GM19043 (cell line): ENCODE measurements around the gene PTPRN2.

Source experiments
- ATAC-seq: cut with Tn5 transposase; IDR thresholded peaks from one replicate; pipeline ENCODE4 v1.9.1; 2021; ENCODE audit warnings: low read depth; ENCODE audit not compliant: unreplicated experiment

Gene PTPRN2

DNA sequence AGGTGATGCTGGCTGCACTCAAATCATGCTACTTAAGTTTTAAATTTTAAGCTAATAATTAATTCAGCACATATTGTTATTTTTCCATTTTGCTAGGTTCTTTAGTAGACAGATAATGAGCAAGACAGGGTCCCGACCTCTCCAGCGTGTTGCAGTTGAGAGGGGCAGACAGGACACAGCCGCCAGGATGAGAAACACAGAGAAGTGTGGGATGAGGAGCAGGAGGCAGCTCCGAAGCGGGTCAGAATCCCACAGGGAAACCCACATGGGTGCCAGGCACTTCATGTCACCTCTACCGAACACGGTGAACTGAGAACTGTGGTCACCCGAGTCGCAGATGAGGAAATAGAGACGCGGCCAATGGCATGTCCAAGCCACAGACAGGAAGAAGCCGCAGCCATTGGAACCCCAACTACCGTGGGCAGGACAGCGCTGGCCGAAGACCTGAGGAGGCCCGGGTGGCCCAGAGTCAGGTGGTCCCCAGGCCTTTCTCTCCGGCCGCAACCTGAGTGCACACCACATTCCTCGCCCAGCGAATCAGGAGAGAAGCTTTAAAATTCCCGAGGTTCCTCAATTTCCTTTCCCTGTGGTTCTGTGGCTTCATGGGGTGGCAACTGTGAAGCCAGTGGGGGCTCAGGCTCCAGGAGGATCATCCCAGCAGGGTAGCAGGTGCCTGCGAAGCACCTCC is 1037.9 kb downstream of the PTPRN2 start:
- ATAC-seq: no peak

DNA sequence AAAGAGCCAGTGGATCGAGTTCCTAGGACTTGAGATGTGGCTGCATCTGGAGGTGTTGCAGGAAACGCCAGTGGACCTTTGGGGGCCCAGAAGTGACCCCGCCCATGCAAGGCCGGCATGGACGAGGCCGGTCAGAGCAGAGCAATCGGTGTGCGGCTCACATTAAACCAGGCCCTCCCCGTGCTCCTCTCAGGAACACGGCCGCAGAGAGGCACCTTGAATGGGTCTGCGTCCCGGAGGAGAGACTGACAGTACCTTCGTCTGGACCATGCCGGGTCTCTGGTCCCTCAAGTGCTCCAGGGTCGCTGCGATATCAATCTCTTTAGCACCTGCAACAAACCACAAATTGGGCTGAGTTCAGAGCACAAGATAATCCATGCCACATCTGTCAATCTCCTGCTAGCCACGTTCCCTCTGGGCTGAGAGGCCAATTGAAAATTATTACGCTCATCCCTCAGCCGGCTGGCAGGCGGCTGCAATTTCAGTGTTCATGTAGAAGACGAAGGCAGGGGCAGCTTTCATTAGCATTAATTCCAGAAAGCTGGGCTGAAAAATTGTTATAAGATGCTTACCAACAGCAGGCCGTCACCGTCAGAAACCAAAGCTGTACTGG is 1038.8 kb downstream of the PTPRN2 start:
- no peak for ATAC-seq

DNA sequence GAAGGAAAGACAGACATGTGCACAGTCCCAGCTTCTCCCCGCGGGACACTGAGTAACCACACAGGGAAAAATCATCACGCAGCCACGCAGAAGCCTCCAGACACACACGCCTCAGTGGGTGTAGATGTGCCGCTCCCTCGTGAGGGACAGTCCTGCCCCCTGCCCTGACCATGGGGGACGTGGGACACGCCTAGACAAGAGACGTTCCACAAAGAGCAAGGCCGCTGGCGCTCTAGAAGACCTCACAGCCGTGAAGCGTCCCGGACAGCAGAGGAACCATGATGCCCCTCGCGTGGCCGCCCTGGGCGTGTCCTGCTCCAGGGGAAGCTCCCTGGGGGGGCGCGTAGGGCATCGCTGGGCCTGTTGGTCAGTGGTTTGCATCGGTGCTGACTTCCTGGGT is 1040.0 kb downstream of the PTPRN2 start:
- ATAC-seq: no peak

DNA sequence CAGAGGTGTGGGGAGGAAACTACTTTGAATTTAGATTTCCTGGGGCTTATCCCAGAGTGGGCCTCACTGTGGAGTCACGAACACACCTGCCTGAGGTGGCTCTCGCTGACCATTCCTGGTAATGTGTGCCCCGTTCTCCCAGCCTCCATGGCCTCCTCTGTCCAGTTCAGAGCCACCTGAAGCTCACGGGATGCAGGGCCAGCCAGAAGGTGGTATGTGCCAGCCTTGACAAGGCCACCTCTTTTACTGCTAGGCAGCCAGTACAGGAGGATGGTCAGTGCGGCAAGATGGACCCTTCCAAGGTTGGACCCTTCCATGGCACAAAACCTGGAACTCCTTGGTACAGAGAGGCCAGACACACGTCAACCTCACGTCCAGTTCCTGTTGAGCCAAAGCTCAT is 1040.5 kb downstream of the PTPRN2 start:
- ATAC-seq: no peak

DNA sequence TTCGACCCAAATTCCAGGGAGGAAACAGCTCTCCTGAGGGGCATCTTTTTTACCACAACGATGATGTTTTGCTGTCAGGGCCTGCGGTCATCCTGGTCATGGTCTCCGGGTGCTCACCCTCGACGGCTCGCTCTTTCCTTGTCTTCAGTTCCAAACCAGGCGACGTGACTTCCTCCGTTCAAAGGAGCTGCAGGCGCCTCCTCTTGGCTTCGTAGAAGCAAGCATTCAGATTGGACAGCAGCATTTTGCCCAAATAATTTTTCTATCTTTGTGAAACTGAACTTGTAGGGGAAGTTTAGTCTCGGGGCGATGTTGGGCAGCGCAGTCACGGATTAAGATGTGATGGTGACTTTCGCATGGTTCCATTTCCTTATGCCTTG is 1042.0 kb downstream of the PTPRN2 start:
- ATAC-seq: no peak

DNA sequence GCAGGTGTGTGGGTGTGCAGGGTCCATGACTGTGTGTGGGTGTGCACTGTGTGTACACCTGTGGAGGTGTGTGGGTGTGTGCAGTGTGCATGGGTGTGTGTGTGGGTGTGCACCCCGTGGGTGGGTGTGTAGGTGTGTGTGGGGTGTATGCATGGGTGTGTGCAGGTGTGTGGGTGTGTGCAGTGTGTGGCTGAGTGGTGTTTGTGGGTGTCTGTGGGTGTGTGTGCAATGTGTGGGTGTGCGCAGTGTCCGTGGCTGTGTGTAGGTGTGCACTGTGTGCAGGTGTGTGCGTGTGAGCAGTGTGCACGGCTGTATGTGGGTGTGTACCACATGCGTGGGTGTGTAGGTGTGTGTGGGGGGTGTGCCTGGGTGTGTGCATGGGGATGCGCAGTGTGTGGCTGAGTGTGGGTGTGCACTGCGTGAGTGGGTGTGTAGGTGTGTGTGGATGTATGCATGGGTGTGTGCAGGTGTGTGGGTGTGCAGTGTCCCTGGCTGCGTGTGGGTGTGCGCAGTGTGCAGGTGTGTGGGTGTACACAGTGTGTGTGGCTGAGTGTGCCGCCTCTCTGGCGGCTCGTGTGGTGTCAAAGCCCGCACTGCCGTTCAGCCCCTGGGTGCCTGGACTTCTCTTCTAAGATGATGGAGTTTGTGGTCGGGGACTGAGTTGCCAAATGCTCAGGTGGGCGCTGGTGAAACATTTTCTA is 1042.5 kb downstream of the PTPRN2 start:
- ATAC-seq: no peak

DNA sequence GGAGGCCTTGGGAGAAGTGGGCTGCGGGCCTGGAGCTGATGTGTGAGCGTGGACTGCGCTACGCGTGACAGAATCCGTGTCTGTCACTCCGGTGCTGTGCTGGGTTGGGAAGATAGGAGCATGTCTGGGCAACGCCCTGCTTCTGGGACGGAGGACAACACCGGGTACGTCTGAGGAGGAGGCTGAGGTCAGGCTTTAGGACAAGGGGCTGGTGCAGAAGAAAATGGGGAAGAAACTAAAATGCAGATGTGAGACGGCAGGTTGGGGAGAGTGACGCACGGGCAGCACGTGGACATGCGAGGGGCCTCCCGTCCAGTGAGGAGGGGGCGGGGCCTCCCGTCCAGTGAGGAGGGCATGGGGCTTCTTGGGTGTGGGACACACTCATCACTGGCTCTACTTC is 1043.4 kb downstream of the PTPRN2 start:
- ATAC-seq: no peak

DNA sequence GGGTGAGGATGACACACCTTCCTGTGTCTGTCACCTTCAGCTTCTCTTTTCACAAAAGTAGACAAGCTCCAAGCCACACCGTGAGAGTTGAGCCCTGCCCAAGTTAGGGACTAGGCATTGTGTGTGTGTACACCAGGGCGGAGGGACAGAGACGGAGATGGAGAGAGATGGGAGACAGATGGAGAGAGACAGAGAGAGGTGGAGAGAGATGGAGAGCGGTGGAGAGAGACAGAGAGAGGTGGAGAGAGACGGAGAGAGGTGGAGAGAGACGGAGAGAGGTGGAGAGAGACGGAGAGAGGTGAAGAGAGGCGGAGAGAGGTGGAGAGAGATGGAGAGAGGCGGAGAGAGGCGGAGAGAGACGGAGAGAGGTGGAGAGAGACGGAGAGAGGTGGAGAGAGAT is 1043.8 kb downstream of the PTPRN2 start:
- no peak for ATAC-seq

DNA sequence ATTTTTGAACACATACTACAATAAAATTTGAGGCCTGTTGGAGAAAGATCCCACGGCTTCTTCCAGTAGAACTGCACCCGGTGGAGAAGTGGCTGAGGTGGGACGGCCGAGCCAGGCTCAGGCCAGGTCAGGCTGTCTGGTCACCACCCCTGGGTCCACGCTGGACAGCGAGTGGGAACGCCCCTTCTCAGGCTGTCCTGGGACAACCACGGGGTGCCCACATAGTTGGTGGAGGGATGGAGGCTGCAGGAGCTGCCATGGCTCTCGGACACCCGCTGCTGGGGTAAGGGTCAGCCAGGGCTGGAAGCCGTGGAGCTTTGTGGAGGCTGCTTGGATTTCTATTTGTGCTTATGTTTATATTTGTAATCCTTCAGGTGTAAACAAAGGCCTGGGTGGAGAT is 1044.3 kb downstream of the PTPRN2 start:
- no peak for ATAC-seq

DNA sequence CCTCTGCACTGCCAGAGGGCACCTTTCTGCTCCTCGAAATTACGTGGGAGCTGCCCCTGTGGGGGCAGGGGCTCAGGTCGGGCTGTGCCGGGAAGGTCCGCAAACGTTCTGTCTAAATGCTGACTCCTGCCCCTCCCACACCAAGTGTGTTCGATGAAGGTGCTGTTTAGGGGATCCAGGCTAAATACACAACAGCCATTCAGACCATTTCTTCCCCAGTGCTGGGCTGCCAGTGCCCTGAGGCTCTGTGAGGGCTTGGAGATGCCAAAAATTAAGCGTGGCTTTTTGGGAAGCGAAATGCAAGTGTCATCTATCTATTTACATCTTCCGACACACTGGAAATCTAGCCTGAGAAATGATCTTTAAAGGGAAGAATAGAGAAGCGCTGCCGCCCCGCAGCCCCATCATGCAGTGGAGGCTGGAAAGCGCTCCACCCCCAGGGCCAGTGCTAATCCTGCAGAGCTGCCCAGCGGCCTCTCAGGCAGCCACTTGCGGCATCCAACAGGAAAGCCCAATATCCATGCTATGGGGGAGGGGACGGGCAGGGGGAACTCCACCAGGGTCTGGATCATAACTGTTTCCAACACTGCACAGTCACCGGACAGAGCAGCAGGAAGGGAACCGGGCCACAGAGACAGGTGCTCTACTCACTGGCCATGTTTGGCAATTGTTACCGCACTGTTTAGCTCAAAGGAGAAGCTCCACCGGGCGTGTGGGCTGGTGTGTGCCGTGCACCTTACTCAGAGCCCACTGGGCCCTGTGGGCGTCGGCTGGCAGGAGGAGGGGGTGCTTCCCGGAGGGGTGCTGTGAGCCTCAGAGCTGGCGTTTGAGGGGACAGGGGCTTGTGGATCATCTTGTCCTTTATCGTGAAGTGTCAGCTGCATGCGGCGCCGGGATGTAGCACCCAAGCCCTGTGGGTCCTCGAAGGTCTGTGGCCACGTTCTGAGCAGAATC is 1045.3 kb downstream of the PTPRN2 start:
- ATAC-seq: no peak

DNA sequence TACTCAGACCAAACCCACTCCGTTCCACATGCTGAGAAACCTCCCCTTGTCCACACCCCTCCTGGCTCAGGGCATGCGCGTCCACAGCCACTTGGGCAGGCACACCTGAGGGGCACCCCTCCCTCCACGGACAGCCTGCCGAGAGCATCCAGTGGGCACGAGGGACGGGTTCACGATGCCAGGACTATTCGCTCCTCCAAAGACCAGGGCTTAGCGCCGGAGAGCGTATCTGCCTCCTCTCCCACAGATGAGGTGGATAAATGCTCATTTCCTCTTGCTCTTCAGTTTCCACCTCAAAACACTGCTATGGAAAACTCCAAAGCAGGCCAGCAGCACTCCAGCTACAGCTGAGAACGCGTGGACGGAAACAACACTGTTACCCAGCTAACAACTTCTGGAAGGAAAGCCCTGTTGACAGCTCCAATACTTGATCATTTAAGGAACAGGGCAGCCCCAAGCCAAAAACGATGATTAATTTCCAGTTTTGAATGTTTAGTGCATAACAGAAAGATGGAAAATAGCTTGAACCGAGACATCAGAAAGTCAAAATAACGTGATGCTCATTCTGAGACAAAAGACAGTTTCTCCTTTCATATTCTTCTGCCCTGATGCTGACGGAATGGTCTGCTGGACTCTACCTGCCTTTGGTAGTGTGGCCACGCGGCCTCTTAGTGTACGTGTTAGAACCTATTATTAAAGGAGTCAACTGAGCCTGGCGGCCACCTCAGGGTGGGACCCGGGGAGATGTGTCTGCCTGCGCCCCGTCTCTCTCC is 1046.1 kb downstream of the PTPRN2 start:
- ATAC-seq: no peak

DNA sequence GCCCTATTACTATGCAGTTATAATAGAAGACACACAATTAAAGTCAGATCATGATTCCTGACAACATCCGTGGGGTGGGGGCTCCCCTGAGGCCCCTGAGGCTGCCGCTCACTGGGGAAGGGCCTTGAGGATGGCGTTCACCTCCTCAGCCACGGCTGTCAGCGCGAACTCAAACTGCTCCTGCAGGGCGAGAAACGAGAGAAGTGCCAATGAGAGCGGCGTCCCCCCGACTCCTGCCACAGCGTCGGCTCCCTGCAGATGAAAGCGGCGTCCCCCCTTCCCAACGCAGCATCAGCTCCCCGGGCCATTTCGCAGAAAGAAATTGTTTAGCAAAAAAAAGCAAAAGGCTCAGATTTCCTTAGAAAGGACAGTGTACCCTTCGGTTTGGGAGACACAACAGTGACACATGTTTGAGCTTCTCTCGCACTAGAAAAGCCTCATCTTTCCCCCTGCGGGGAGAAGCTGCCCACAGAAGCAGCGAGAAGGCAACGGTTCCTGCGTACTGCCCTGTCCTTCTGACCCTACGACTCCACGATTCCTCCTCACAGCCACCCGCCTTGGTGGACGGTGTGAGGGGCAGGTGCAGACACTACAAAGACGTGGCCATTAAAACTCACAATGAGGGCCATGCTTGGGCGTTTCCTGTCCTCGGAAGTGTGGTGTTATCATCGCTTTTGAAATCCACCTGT is 1046.9 kb downstream of the PTPRN2 start:
- ATAC-seq: no peak

DNA sequence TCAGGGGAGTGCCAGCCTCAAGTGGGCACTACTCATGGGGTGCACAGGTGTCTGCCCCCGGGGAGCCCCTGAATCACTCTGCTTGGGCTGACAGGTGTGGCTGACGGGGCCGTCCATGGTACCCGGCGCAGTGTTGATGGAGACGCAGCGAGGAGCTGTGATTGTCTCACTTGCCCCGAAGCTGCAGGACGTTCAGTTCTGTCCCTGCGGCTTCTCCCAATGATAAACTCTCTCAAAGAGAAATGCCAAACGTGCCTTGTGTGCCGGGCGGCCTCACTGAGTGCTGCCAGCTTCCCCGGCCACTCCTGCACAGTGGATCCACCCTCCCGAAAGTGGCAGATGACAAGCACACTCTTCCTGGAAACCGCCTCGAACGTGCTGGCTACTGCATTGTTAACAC is 1047.6 kb downstream of the PTPRN2 start:
- no peak for ATAC-seq

DNA sequence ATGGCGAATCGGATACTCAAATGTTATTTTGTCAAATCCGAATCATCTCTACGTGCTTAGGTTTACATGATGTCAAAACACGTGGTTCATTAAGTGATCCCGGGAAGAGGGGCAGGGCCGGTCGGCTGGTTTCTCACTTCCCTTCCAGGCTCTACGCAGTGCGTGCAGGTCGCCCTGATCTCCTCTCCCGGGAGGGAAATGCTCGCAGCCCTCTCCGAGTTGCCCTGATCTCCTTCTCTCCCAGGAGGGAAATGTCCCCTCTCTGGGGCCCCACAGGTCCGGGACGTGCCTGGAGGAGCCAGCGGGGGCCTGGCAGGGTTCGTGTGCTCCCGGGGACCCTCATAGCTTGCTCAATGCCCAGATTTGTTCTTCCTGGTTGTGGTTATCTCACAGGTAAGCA is 1048.1 kb downstream of the PTPRN2 start:
- no peak for ATAC-seq

DNA sequence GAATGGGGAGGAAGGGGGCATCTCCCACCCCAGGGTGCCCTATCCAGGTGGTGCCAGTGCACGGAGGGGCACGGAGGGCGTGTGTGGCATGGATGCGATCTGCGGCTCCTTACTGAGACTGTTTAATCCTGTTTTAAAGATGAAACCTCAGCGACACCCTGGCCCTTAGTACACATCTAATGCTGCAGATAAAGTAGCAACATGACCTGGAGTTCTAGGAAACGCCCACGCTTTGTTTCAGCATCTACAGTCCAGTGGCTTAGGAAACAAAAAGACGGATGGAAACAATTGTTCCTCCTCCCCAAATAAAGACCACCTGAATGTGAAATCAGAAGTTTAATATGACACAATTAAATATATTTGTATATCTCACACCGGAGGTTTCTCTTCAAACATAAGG is 1048.9 kb downstream of the PTPRN2 start:
- no peak for ATAC-seq

DNA sequence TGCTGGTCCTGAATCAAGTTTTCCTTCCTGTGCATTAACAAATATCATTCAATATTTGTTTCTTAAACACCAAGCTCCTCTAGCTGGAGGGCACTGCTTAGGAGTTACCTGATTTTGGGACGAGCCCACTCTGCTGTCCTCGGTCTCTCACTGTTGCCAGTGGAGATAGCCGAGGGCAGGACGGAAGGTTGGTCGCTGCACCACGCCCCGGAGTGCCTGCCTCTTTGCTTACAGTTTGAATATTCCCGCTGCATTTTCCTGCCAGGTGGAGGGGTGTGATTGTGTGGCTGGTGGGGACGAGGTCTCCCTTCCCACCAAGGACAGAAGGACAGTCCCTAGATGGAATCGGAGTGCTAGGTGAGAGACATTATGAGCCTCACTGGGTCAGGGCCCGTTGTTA is 1049.3 kb downstream of the PTPRN2 start:
- ATAC-seq: no peak

DNA sequence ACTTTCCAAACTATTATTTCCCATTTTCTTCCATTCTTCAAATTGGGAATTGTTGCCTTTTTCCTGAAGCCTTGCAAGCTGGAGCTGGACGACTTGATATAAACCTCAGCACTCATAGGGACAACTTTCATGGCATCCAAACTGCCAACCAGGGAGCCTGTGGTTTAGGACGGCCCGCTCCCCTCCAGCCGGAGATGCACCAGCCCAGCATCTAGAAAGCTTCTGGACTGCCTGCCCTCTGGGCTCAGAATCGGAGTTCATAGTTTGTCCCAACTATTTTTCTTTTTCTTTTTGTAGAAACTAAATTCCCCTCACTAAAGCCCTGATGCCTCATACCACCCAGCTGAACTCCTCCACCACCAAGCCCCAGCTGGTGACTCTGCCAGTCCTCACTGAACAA is 1050.6 kb downstream of the PTPRN2 start:
- ATAC-seq: no peak

DNA sequence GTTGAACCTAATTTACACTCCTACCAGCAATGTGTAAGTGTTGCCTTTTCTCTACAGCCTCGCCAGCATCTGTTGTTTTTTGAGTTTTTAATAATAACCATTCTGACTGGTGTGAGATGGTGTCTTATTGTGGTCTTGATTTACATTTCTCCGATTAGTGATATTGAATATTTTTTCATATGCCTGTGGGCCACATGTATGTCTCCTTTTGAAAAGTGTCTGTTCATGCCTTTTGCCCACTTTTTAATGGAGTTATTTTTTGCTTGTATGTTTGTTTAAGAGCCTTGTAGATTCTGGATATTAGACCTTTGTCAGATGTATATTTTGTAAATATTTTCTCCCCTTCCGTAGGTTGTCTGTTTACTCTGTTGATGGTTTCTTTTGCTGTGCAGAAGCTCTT is 1055.6 kb downstream of the PTPRN2 start:
- ATAC-seq: no peak

DNA sequence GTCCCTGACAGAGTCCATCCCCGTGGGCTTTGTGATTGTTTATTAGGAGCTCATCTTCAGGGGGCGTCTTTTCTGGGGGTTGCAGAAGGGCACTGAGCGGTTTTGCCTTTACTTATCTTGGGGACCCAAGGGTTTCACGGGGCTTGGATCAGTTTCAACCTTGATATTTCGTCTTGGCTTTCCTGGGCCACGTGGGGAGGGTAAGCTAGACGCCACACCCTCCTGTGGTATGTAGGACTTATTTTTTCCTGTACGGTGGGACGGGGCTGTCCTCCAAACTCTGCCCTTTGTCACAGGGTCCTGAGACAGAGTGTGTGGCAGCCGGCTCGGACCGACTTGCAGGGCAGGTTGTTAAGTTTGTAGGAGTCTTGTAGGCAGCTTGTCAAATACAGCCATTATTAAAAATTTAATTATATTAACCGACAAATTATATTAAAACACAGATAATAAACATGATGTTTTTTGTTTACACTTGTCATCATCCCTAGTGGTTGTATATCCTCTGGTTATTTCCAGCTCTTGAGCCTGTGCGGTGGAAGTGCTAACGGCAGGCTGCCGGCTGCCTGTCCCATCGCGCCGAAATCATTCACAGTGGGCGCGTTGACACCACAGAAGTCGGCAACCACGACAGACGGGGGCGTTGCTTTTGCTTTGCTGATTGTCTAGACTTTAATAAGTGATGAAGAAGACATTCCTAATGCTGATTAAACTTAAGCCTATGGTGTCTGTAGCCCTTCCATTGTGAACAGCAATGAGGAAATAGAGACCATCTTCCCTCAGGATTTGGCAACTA is 1057.7 kb downstream of the PTPRN2 start:
- ATAC-seq: no peak
